Mucosa of descending colon (tissue), 3 donors: ENCODE data around the gene CEBPZOS. TPM values are rescaled to one million over a fixed set of nuclear protein-coding genes. Genes with fewer than 3 reads are reported as not detected.

Source experiments
- ATAC-seq: fragments of 200-7000 bp; cut with Tn5 transposase; one replicate; pipeline ENCODE4 v1.9.1; 2020; ENCODE audit warnings: mild to moderate bottlenecking, moderate library complexity
- DNase-seq, 3 donors: peaks; one replicate each; pipeline ENCODE4 v3.0.0-alpha.2; 2020
- H3K36me3 ChIP-seq: fragments of 200-600 bp; one replicate; pipeline ENCODE4 v1.8.0; 2021; ENCODE audit warnings: low read depth, mild to moderate bottlenecking
- H3K4me1 ChIP-seq: fragments of 200-600 bp; one replicate; pipeline ENCODE4 v1.8.0; 2021; ENCODE audit warnings: low read depth, mild to moderate bottlenecking
- H3K4me3 ChIP-seq: fragments of 200-600 bp; one replicate; pipeline ENCODE4 v1.8.0; 2021; ENCODE audit warnings: mild to moderate bottlenecking
- H3K9me3 ChIP-seq: fragments of 200-600 bp; one replicate; pipeline ENCODE4 v1.8.0; 2021; ENCODE audit warnings: mild to moderate bottlenecking
- intact Hi-C, 2 donors: fragments of 100-400 bp; cut with DNase I in 1 of 2; cut with micrococcal nuclease in 1 of 2; formaldehyde crosslinking; loops; one replicate each; pipeline versions ENCODE4 v1.11.0 to v1.11.1; 2022; cut with DNase I, micrococcal nuclease
- total RNA-seq, 3 donors: library from RNA; stranded (reverse); fragmentation: NEBNext Ultra II Directional in 2 of 3; extraction: Animal tissue kit (Norgen Biotek cat#: 25700) in 2 of 3; gene quantifications; one replicate each; pipeline versions ENCODE4 v1.2.1 to v1.2.4, GENCODE V29; 2021 to 2023
- TF ChIP-seq, protein P1 (sequence below): fragments of 200-600 bp; IDR thresholded peaks from one replicate; pipeline ENCODE4 v1.8.0; 2022; ENCODE audit warnings: antibody characterized with exemption, mild to moderate bottlenecking
- donor health status: DM: no; HTN: no; CAD: no; lungs with moderate emphysema.
- donor health status: DM: no; HTN: no; CAD: no.
- donor health status: DM: no; HTN: yes; CAD: no.

The CEBPZOS gene
- total RNA-seq, 3 donors from 2014 or later, result 34.2 to 50.5 (median 37.8) TPM

DNA sequence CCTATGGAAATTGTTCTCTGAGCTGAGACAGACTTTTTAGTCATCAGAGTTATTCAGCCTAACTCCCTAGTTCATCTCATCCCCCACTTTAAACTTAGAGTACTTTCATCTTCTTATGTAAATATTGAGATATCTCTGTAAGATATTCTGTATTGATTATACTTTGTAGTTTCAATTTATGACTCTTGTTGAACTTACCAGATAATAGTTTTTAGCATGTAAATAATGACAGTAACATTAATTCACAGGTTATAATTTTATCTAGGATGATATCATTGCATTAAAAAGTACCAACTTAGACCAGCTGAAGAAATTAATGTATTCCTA, 24.7 kb upstream of the CEBPZOS start:
- no peaks in the 10 kb centered on the region for H3K4me1 ChIP-seq
- TF ChIP-seq, protein P1, sequence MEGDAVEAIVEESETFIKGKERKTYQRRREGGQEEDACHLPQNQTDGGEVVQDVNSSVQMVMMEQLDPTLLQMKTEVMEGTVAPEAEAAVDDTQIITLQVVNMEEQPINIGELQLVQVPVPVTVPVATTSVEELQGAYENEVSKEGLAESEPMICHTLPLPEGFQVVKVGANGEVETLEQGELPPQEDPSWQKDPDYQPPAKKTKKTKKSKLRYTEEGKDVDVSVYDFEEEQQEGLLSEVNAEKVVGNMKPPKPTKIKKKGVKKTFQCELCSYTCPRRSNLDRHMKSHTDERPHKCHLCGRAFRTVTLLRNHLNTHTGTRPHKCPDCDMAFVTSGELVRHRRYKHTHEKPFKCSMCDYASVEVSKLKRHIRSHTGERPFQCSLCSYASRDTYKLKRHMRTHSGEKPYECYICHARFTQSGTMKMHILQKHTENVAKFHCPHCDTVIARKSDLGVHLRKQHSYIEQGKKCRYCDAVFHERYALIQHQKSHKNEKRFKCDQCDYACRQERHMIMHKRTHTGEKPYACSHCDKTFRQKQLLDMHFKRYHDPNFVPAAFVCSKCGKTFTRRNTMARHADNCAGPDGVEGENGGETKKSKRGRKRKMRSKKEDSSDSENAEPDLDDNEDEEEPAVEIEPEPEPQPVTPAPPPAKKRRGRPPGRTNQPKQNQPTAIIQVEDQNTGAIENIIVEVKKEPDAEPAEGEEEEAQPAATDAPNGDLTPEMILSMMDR, result no peak
- no peak for ATAC-seq
- H3K4me3 ChIP-seq, result no peak overlapping the region
- DNase-seq, result no peak
- no peaks in the 10 kb centered on the region for H3K36me3 ChIP-seq
- intact Hi-C loops, result no loop called here
- H3K9me3 ChIP-seq, result no peaks in the 10 kb centered on the region

DNA sequence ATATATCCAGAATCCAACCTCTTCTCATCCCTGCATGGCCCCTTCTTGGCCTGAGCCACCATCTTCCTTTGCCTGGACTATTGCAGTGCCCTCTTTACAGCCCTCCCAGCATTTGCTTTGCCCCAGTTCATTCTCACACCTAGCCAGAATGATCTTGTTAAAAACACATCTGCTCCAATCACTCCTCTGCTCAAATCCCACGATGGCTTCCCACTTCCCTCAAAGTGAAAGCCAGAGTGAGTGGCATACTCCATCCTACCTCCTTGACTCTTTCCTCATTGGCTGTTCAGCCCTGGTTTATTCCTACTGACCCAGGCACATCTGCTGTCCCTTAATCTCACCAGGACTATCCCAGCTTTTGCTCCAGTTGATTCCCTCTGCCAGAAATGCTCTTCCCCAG, 22.6 kb upstream of the CEBPZOS start:
- Histone ChIP-seq H3K9me3 (no peaks in the 10 kb centered on the region), H3K36me3 (no peaks in the 10 kb centered on the region), H3K4me3 (no peak overlapping the region), H3K4me1 (no peaks in the 10 kb centered on the region)
- TF ChIP-seq, protein P1, result no peak
- DNase-seq, result no peak
- intact Hi-C loops, result no loop called here
- no peak for ATAC-seq

DNA sequence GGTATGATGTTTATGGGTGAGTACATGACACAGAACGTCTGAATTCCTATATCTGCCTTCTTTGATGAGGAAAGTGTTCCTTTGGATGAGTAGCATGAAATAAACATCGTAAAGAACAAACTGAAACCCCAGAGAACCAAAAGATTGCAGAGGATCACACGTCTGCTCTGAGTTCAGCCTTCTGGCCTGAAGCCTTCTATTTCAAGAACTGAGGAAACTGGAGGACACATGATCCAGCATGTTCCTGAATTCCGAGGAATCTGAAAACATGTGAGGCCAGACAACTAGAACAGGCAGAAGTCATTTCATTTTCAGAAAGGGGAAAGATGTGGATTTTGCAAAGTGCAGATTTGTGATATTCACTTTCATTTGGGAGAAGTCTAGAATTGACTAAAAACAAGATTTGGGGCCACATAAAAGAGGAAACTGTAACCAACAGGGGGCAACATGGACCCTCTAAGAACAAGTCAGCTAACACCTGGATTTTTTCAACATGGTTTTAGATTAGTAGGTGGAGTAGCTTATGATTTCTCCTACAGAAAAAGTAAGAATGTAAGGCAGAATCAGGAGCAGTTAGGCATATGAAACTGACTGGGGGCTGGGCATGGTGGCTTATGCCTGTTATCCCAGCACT, 16.2 kb upstream of the CEBPZOS start:
- Histone ChIP-seq H3K9me3 (no peaks in the 10 kb centered on the region), H3K4me3 (no peak overlapping the region), H3K36me3 (no peaks in the 10 kb centered on the region), H3K4me1 (no peaks in the 10 kb centered on the region)
- ATAC-seq (no peak), DNase-seq (no peak)
- TF ChIP-seq, protein P1, result no peak
- intact Hi-C loops, result no loop called here

DNA sequence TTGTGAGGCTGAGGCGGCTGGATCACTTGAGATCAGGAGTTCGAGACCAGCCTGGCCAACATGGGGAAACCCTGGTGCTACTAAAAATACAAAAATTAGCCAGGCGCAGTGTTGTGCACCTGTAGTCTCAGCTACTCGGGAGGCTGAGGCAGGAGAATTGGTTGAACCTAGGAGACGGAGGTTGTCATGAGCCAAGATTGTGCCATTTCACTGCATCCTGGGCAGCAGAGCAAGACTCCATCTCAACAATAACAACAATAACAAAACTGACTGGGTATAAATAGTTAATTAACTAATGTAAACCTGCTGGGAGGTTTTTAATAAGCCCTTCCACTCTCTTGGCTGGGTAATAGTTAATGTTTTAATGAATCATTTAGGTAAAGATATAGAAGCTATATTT, 15.7 kb upstream of the CEBPZOS start:
- intact Hi-C loops, result no loop called here
- no peak for DNase-seq
- Histone ChIP-seq H3K36me3 (no peaks in the 10 kb centered on the region), H3K9me3 (no peaks in the 10 kb centered on the region), H3K4me3 (no peak overlapping the region), H3K4me1 (no peaks in the 10 kb centered on the region)
- TF ChIP-seq, protein P1, result no peak
- ATAC-seq, result no peak

DNA sequence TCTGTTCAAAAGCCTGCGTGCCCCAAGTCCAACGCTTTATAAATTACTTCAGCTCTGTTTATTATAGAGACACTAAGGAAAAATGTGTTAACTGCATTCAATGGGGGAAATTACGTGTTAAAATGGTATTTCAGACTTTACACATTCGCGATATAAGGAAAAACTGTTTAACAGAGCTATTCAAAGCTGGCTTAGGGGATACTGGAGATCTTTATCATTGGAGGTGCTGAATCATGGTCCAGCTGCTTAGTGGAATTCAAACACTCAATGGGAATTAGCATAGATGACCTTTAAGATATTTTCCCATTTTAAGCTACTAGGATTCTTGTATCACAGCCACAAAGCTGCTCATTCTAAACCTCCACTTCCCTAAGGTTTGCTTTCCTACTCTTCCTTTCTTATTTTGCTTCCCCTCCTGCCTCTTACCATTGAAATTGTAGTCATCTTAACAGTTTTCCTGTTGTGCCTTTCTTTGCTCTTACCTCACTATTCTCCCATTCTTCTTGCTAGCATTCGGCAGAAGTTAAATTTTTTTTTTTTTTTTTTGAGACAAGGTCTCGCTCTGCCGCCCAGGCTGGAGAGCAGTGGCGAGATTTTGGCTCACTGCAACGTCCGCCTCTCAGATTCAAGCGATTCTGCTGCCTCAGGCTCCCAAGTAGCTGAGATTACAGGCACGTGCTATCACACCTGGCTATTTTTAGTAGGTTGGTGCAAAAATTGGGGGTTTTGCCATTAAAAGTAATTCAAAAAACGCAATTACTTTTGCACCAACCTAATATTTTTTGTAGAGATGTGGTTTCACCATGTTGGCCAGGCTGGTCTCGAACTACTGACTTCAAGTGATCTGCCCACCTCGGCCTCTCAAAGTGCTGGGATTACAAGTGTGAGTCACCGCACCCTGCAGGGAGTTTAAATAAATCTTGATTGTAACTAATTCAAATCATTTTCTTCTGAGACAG, 14.3 kb upstream of the CEBPZOS start:
- no peaks in the 10 kb centered on the region for H3K4me1 ChIP-seq
- DNase-seq (no peak), ATAC-seq (no peak)
- TF ChIP-seq, protein P1, result no peak
- H3K9me3 ChIP-seq, result no peaks in the 10 kb centered on the region
- no peak overlapping the region for H3K4me3 ChIP-seq
- intact Hi-C loops, result no loop called here
- no peaks in the 10 kb centered on the region for H3K36me3 ChIP-seq
